Stimulated activated CD4-positive, alpha-beta T cell treated with anti-CD3 and anti-CD28 coated beads, TNF-alpha, amount 100 ng/mL, for 48 hours (primary cell): ENCODE data around the gene MBNL2.
A peak's percentile ranks its signal among the peaks of the same experiment; 100 is the strongest.
"Not testable (repeated sequence)": the region's sequence is repeated elsewhere in the genome, so short reads cannot be mapped to it uniquely, and the experiment has no call there.

Experiments used
- DNase-seq, 3 donors: peaks; one replicate each; pipeline ENCODE4 v3.0.0-alpha.2; 2020; ENCODE audit warnings: low read depth in 3 of 3

The MBNL2 gene

GRCh38 chr13:97221989-97222700 is at the start of gene MBNL2:
MBNL2 (plus strand) TSS chr13:97222333; CDS start chr13:97276236, 53,903 bp downstream.
- DNase-seq: peak; percentile 73 to 80 (median 74)

- DNase-seq: no peak
These were observed 47.5 kb upstream of the MBNL2 start for GRCh38 chr13:97174638-97175037.

- no peak for DNase-seq
These were observed 47.1 kb upstream of the MBNL2 start for GRCh38 chr13:97175041-97175440.

GRCh38 chr13:97179501-97179900 is 42.6 kb upstream of the MBNL2 start:
- no peak for DNase-seq

GRCh38 chr13:97182111-97182890 is 39.8 kb upstream of the MBNL2 start:
- DNase-seq: no peak

GRCh38 chr13:97185291-97185690 is 36.8 kb upstream of the MBNL2 start:
- DNase-seq: no peak

- DNase-seq: no peak
These were observed 36.4 kb upstream of the MBNL2 start for GRCh38 chr13:97185751-97186150.

- no peak for DNase-seq
These were observed 33.9 kb upstream of the MBNL2 start for GRCh38 chr13:97188207-97188606.

- DNase-seq: no peak
These were observed 32.2 kb upstream of the MBNL2 start for GRCh38 chr13:97189928-97190327.

GRCh38 chr13:97191142-97191541 is 31.0 kb upstream of the MBNL2 start:
- no peak for DNase-seq

- DNase-seq: no peak
These were observed 30.5 kb upstream of the MBNL2 start for GRCh38 chr13:97191615-97192014.

GRCh38 chr13:97192166-97192565 is 30.0 kb upstream of the MBNL2 start:
- DNase-seq: no peak

GRCh38 chr13:97193577-97193976 is 28.6 kb upstream of the MBNL2 start:
- no peak for DNase-seq

GRCh38 chr13:97194479-97194878 is 27.7 kb upstream of the MBNL2 start:
- no peak for DNase-seq

GRCh38 chr13:97196340-97196739 is 25.8 kb upstream of the MBNL2 start:
- DNase-seq: no peak

- no peak for DNase-seq
These were observed 23.4 kb upstream of the MBNL2 start for GRCh38 chr13:97198753-97199152.

- DNase-seq: no peak
These were observed 22.7 kb upstream of the MBNL2 start for GRCh38 chr13:97199451-97199850.

- no peak for DNase-seq
These were observed 21.8 kb upstream of the MBNL2 start for GRCh38 chr13:97200081-97200942.

- DNase-seq: no peak
These were observed 19.4 kb upstream of the MBNL2 start for GRCh38 chr13:97202761-97203160.

- no peak for DNase-seq
These were observed 16.7 kb upstream of the MBNL2 start for GRCh38 chr13:97205465-97205864.

GRCh38 chr13:97205982-97206381 is 16.2 kb upstream of the MBNL2 start:
- no peak for DNase-seq

- DNase-seq: not testable (repeated sequence)
These were observed 14.9 kb upstream of the MBNL2 start for GRCh38 chr13:97207252-97207651.
